ENCODE data around the gene DEDD2.

Gene DEDD2

DNA sequence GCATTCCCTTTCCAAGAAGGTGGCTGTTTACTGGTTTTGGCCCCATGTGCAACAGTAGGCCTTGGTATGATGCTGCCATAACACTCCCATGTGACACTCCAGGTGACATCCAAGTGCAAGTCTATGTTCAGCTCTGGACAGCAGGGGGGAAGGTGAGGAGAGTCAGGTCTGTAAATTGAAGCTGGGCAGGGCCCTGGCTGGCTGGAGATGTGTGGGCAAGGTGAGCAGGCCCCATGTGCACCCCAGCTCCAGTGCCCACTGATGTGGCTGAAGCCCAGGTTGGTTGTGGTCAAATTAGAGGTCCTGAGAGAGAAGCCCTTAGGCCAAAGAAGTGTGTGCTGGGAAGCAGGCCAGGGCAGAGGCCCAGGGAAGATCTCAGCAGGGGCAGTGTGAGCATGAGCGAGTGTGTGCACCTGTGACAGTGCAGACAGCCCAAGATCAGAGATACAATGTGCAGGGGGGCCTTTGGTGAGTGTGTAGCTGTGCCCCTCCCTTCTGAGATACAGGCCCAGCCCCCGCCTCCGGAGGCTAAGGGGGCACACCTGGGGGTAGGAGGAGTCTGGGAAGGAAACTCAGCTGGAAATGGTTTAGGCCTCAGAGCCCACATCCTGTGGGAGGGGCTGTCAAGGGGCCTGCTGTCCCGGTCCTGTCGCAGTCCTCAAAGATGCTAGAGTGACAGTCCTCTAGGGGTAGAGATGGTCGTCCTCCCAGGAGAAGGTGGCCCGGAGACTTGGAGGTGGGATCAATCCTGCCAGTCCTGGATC, 18.6 kb downstream of the DEDD2 start:
- DNase-seq, result peak; percentile 48 to 56

- DNase-seq, result no peak
Measured at GRCh38 chr19:42197375-42197817, 20.1 kb downstream of the DEDD2 start.

GRCh38 chr19:42196011-42197001, 21.2 kb downstream of the DEDD2 start:
- DNase-seq, result no peak

DNA sequence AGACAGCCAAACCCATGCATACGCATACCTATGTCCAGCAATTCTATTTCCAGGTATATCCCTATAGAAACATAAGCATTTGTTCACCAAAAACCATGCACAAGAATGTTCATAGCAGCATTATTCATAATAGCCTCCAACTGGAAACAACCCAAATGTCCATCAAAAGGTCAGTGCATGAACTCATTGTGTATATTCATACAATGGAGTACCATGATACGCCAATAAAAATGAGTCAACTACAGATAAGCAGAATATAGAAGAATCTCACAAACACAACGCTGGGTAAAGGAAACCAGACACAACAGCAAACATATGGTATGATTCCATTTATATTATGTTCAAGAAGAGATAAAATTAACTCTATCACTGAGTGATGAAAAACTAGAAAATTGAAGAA, 23.8 kb downstream of the DEDD2 start:
- DNase-seq, result no peak

- no peak for DNase-seq
Measured at GRCh38 chr19:42193294-42193693, 24.2 kb downstream of the DEDD2 start.

DNA sequence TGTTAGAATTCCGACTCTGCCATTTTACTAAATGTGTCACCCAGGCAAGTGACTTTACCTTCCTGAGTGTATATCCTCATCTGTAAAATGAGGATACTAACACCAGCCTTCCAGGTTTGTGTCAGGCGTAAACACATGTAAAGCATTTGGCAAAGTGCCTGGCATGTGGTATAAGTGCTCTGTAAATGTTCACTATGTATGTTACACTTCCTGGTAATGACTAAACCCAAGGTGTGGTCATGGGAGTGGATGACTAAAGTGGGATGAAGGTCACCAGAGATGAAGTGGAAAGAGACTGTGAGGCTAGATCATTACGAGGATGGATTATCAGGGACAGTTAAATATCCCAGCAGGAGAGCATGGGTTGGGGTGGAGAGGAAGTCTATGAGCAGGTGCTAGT, 25.6 kb downstream of the DEDD2 start:
- DNase-seq, result peak; percentile 27 to 36

DNA sequence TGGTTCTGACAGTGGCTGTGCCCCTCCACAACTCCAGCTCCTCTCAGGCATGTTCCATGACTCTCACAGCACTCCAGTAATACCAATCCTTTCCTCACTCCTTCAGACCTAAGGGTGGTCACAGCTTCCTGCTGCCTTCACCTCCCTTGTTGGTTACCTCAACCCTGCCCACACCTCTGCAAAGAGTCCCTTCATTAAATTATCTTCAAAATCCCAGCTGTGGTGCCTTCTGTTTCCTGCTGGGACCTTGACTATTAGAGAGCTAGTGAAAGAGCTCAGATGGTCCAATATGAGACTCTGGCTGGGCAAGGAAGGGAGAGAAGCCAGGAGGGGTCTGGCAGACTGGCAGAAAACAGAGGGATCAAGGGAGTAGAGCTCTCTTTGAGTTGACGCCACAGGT, 26.1 kb downstream of the DEDD2 start:
- no peak for DNase-seq

DNA sequence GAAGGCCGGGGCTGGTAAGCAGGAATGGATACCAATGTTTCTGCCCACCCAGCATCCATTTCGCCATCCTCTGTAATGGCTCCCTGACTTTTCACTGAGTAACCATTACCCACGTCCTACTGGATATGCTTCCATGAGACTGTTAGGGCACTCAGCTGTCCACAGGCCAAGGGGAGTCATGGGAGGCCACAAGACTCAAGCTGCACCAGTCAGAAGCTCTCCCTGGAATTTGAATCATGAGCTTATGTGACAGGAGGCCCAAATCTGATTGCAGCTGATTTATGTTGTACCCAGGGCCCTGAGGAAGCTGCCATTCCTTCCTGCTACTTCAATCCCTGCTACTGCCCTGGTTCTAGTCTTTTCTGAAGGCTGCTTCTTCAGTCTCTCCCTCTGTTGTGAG, 28.3 kb downstream of the DEDD2 start:
- DNase-seq, result no peak

- DNase-seq, result no peak
Measured at GRCh38 chr19:42188665-42189064, 28.8 kb downstream of the DEDD2 start.

- no peak for DNase-seq
Measured at GRCh38 chr19:42185277-42185676, 32.2 kb downstream of the DEDD2 start.

GRCh38 chr19:42184401-42184861, 33.0 kb downstream of the DEDD2 start:
- DNase-seq, result peak; percentile 69 to 74

- DNase-seq, result no peak
Measured at GRCh38 chr19:42178791-42179674, 38.4 kb downstream of the DEDD2 start.

DNA sequence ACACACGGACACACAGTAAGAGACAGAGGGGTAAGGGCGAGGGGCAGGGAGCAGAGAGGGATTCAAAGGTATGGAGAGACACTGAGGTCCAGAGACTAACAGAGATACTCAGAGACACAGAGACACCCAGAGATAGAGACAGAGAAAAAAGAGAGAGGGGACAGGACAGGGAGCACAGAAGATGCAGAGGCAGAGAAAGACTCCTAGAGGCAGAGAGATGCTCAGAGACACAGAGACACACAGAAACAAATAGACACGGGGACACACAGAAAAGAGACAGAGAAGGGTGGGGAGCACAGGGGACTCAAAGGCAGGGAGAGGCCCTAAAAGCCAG, 39.8 kb downstream of the DEDD2 start:
- DNase-seq, result no peak

DNA sequence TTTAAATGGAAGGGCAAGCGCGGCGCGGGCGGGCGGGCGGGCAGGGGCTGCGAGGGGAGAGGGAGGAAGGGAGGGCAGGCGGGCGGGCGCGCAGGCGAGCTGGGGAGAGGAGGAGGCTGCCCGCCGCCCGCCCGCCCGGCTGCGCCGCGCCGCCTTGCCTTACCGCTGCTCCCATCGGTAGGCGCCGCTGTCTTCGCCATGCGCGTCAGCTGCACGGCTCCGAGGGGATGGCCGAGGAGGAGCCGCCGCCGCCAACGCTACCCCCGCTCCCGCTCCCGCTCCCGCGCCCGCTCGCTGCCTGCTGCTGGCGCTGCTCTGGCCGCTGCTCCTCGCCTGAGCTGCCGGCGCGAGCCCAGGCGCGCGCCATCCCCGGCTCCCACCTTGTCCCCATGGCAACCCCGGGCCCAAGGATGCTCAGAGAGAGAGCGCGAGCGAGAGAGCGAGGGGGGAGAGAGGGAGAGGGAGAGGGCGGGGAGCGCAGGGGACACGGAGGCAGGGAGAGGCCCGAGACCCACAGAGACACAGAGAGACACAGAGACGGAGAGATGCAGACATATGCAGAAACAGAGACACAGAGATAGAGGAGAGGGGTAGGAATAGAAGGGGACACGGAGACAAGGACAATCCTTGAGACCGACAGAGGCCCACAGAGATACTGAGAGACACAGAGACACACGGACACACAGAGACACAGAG, 40.3 kb downstream of the DEDD2 start:
- DNase-seq, result peak; percentile 75 to 77

DNA sequence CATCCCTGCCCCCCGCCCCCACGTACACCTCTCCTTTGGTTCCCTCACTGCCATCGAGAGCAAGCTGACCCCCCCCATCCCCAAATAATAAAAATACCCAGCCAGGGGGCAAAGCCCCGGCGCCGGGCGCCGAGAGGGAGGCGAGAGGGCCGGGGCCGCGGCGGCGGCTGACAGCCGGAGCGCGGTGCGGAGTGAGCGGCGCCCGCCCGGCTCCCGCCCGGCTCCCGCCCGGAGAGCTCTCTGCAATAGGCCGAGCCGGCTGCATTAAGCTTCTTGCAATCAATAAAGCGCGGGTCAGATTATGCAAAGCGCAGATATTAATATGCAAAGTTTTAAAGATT, 40.9 kb downstream of the DEDD2 start:
- peak in 1 of 2 donors; percentile 20 for DNase-seq

- no peak for DNase-seq
Measured at GRCh38 chr19:42175952-42176648, 41.4 kb downstream of the DEDD2 start.

GRCh38 chr19:42174958-42175734, 42.3 kb downstream of the DEDD2 start:
- no peak for DNase-seq

DNA sequence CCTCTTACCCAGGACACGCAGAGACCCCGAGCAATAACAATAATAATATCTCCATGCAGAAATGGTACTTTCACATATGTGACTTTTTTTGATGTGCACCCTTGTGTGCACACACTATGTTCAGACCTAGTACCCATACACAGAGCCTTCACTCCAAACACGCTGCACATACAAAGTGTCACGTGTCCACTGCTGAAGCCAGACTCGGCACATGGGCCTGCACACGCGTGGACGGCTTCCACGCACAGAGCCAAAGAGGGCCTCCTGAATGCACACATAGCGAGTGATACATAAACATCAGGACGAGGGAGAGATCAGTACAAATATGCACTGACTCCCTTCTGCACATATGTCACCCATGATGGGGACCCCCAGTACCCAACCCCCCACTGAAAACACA, 43.3 kb downstream of the DEDD2 start:
- no peak for DNase-seq

- no peak for DNase-seq
Measured at GRCh38 chr19:42173695-42174094, 43.8 kb downstream of the DEDD2 start.

GRCh38 chr19:42172261-42172660, 45.2 kb downstream of the DEDD2 start:
- DNase-seq, result no peak

DNA sequence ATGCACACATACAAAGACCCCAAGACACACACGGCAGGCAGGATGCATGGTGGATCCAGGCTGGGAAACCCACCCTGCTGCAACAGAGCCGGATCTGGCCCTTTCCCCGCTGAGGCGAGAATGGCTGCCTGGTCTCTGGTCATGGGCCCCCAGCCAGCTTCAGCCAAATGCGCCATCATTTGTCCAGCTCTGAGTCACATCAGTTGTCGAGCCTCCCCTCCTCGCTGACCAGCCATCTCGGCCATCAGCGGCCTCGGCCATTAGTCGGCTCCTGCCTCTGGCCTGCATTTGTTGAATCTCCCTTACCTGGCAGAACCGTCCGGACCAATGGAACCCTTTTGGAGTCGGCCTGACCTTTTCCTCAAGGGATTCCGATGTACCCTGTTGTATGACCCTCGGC, 46.8 kb downstream of the DEDD2 start:
- no peak for DNase-seq

All from activated CD4-positive, alpha-beta T cell treated with anti-CD3 and anti-CD28 coated beads for 4 hours (primary cell).